CD4-positive, alpha-beta T cell treated with Interleukin-6 at 100 ng/mL for 8 hours (primary cell): Measurements from ENCODE around the gene CHID1.

Experiments used
- DNase-seq: peaks from one replicate; pipeline ENCODE4 v3.0.0-alpha.2; 2020; ENCODE audit warnings: mixed read lengths, low spot score

CHID1 gene

DNA sequence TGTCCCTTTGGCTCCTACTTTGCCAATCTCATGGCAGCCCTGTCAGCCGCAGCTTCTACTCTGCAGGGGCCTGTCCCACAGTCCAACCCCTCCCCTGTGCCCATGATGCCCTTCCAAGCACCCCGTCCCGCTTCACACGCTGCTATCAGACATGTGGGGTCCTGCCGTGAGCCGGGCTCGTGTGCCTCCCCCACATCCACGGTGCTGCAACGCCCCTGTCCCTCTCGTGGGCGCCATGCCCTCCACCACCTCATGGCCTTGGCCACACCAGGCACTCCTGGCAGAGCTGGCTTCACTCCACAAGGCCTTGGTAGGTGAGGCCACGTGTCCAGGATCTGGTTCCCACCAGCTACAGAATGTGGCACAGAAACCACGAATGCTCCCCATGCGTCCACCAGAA is 23.0 kb downstream of the CHID1 start:
- DNase-seq = no peak

DNA sequence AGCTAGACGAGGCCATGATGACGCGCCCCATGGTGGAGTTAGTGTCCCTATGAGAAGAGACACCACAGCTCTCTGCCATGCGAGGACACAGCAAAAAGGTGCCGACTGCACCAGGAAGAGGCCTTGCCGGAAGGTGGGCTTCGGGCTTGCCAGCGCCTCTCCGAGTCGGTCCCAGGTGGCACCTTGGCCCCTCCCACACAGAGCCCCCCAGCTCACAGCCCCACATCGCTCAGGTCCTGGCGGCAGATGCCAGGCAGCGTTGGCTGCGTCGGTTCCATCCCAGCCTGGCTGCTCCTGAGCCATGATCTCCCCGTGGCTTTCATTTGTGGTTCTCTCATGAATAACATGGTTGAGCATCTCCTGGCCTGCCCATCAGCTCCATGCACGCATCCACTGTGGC is 24.0 kb downstream of the CHID1 start:
- DNase-seq = no peak

DNA sequence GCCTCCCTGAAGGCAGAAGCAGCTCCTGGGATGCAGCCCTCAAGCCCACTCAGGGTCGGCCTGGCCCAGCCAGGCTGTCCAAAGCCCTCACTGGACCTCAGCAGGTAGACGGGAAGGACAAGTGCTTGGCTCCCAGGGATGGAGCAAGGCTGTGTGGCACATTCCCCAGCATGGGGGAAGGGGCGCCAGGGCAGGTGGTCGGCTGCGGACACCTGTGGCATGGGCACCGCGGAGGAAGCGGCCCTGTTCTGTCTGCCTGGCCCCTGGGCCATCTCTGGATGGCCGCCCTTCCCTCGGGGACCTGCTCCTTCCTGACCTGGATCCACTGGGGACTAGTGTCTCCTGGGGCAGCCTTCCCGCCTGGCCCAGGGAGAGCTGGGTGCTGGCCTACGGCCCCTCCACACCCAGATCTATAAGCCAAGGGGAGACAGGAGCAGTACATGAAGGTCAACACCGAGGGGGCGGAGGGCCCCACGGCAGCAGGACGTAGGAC is 26.0 kb downstream of the CHID1 start:
- DNase-seq = no peak

DNA sequence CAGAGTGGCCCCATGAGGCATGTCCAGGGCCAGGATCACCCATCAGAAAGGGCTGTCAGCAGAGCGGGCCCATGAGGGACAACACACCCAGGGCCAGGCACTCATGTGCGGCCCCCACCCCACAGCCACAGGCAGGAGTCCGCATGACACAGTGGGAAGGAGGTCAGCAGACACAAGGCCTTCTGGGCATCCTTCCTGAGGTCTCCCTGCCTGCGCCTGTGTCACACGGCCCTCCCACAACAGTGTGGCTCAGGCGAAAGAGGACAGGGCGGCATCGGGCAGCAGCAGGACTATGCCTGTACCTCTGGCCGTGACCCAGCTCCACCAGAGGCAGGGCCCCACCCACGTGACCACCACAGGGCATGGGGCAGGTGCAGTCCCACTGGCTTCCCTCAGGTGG is 27.1 kb downstream of the CHID1 start:
- DNase-seq = no peak

DNA sequence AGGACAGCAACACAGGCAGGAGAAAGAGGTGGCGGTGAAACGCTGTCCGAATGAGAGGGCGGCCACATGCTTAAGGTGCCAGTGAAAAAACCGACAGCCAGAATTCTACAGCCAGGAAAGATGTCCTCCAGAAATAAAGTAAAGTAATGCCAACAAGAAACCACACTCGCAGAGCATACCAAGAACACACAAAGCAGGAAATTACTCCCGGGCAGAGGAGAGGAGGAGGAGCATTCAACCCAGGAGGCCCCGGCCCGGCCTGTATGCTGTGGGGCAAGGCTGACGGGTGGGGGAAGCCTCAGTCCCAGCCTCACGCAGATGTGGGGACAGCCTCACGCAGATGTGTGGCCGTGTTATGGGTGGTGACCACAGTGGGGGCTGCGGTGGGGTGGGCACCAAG is 28.0 kb downstream of the CHID1 start:
- DNase-seq = no peak

DNA sequence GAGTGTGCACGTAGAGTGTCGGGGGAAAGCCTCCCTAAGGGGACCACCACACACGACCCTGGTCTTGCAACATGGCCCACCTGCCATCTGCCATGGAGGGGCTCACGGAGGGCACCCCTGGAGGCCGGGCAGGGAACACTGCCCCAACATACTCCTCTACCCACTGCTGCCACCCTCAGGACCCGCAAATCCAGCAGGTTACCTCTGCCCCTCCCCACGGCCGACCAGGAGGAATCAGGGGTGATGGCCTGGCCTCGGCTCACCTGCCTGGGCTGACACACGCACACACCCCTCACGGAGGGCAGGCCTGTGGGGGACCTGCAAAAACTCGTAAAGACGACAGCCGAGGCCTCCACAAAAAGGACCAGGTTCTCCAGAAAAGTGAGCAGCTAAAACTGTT is 30.2 kb downstream of the CHID1 start:
- no peak for DNase-seq

DNA sequence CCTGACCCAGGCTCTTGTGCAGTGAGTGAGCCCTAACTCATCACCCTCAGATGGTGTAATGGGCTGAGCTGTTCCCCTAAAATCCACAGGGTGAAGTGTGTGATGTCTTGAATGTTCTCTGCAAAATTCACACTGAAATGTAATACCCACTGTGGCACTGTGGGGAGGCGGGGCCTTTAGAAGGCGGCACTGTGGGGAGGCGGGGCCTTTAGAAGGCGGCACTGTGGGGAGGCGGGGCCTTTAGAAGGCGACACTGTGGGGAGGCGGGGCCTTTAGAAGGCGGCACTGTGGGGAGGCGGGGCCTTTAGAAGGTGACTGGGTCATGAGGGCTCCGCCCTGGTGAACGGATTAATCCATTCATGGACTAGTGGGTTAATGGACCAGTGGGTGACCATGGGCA is 33.0 kb downstream of the CHID1 start:
- DNase-seq = no peak

DNA sequence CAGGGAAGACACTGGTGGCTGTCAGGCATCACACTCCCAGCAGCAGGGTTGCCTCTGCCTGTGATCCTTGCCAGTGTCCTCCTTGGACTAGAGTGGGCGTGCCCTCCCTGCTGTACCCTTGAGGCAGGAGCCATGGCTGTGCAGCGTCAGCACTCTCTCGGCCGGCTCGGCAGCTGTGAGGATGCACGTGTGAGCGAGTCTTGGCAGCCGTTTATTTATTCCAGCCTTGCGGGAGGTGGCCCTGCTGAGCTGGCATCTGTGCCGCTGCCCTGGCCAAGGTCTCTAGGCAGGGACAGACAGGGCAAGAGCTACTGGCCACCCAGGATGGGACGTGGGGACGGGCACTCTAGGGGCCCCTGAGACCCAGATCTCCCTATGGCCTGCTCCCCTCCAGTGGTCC is 34.1 kb downstream of the CHID1 start:
- DNase-seq = no peak

DNA sequence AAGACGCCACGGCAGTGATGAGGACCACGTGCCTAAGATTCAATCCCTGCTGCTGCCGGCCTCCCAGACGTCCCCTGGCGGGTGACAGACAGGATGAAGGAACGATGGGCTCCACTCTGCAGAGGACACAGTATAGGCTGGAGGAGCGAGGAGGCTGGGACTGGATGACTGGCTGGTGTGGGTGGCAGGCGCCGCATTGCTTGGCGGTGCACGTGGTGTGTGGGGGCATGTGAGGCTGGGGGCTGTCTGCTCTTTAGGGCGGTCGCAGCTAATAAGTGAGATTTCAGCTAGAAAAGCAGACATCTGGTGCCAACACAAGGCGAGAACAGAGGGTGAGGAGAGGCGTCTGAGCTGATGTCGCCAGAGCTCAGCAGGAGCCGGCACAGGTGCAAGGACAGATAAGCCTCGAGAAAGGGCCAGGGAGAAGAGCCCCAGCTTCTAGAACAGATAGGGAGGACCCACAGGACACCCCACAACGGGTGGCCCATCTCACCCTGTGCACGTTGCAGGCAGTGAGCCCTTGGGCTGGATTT is 34.8 kb downstream of the CHID1 start:
- DNase-seq = no peak

DNA sequence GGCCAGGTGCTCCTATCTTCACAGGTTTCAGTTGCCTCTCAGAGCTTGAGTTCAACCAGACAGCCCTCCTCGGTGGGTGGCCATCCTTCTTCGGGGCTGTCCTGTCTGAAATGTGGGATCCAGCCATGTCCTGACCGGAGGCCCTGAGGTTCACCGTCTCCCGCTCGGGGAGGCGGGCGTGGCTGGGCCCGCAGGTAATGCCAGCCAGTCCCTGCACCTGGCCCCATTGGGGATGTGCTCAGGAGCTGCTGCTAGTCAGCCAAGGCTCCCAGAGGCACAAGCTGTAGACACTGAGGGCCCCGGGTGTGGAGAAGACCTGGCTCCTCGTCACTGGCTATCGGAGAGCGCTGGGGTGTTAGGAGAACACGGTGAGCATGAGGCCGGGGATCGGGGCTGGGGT is 35.4 kb downstream of the CHID1 start:
- DNase-seq = no peak

DNA sequence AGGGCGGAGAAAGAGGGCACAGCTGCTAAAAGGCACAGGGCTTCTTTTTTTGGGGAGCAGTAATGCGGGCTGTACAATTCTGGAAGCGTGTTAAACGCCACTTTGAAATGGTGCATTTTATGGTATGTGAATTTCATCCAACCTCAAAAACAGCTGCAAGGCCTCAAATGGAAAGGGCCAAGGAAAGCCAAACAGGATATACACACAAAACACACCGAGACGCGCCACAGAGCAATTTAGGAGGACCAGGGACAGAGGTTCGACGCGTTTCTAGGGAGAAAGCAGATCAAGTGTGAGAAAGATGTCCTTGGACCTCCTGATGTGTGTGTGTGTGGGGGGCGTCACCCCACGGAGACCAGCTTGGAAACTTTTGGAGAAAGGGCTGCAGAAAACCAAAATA is 36.9 kb downstream of the CHID1 start:
- no peak for DNase-seq

DNA sequence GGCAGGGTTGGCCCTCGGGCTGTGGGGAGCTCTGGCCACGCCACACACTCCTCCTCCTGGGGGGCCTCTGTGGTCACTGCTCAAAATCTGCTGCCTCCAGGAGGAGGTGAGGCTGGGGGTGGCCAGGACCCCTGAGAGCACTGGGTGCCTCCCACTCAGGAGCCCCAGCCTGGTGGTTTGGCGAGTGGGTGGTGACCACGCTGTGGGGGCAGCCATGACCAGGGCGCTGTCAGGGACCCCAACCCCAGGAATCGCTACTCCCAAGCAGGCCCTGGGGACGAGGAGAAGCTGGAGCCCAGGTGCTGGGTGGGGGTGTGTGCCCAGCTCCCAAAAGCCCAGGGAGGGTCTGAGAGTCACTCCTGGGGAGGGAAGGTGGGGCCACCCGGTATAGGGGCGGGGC is 37.8 kb downstream of the CHID1 start:
- no peak for DNase-seq

DNA sequence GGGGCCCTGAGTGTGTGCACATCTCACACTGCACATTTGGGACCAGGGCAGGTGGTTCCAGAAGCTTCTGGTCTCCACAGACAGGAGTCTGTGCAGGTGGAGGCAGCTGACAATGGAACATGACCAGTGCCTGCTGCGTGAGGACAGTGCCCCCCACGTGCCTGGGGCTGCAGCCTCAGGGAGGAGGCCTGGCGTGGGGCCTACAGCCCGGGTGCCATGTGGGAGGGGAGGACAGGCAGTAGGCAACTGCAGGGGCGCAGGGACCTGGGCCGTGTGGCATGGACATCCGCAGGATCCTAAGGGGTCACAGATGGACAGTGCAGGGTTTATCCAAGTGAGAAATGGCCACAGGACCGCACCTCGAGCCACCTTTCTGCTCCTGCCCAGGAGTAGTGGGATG is 39.1 kb downstream of the CHID1 start:
- DNase-seq = no peak

DNA sequence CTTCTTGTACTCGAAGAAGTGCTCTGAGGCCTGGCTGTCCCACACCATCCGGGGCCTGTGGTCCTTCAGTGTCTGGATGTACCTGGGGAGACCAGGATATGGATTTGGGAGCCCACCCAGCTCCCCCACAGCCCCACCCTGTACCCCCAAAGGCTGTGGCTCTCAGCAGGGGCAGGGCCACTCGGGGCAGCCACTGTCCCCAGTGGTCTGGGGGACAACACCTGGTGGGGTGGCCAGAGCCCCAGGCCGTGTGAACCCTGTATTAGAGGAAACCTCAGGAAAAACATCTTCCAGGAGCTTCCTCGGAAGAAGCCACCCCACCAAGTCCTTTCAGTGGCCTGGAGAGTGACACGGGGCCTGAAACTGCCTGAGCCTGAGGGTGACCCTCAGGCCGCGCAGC is 40.2 kb downstream of the CHID1 start:
- DNase-seq = no peak

DNA sequence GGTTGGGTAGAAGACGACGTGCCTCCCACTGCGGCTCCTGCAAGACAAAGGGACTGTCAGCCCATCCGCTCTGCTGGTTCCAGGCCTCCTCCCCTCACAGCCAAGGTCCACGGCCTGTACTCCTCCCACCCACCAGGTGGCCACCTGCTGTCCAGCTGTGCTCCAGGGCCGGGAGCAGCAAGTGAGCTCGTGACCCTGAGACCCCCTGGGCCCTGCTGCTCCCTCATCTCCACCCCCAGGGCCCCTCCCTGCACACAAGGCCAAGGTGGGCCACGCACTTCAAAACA is 40.5 kb downstream of the CHID1 start:
- DNase-seq = no peak

DNA sequence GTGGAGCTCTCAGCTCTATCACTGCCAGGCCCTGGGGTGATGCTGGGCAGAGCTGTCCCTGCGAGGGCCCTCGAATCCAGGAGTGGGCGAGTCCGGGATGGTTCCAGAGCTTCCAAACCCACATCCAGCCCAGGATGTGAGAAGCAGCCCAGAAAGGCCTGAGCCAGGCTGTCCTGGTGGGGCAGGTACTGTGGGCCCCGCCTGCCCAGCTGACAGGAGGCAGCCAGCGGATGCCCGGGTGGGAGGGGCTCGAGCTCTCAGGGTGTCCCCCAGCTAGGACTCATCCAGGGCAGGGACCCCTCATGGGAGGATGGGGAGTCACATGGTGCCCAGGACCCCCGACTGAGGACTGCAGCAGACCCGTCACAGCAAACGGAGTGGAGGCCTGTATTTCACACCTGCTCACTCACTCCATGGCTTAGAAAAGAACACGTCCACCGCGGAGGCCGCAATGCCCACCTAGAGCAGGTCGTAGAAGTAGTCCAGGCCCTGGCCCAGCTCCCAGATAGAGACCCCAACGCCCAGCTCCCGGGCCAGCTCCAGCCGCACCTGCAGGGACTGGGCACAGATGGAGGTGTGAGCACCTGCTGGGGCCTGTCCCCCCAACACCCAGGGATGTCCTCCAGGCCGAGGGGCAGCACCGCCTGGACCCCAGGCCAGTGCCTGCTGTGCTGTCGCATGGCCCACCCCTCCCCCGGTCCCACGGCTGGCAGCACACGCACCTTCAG is 41.0 kb downstream of the CHID1 start:
- DNase-seq = no peak

DNA sequence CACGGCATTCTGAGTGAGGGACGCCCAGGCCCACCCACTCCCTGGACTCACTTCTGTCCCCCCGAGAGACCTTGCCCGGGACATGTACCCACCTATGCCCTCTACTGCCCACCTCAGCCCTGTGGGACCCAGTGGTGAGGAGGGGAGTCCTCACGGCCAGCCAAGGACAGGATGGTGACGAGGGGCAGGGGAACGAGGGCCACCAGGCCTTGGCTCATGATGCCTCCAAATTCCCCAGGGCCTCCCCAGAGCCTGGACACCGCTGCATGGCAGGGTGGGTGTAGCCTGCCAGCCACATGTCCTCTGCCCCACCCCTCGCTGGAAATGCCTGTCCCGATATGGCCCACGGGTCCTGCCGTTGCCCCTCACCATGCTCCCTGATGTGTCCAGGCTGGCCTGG is 41.8 kb downstream of the CHID1 start:
- no peak for DNase-seq

DNA sequence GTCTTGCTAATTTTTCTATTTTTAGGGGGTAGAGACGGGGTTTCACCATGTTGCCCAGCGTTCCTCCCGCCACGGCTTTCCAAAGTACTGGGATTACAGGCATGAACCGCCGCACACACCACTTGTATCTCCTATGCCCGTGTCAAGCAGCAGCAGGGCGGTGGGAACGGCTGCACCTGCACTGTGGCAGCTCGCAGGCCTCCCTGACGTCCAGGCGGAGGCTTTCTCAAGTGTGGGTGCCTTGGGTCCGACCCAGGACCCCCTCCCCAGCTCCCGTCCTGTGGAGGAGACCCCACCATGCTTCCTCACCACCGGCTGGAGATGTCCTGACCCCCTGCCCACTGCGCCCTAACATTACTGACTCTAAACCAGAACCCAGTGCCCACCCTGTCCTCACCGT is 42.2 kb downstream of the CHID1 start:
- no peak for DNase-seq

DNA sequence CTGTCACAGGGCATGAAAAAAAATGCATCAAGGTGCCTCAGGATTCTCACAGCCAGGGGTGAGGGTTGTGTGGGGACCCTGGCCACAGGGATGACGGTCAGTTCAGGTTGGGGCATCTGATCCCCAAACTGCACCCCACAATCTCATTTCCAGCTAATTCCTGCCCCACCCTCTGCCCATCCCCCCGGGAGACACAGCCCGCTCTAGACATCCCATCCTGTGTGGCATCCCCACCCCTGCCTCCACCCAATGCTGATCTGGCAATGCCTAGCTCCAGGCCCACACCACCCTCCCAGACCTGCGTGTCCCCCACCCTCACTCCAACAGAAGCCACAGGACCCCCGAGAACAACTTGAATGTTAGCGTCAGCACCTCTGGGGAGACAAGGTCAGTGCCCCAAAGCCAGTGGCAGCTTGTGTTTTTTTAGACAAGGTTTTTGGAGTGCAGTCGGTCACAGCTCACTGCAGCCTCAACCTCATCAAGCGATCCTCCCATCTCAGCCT is 42.7 kb downstream of the CHID1 start:
- no peak for DNase-seq

DNA sequence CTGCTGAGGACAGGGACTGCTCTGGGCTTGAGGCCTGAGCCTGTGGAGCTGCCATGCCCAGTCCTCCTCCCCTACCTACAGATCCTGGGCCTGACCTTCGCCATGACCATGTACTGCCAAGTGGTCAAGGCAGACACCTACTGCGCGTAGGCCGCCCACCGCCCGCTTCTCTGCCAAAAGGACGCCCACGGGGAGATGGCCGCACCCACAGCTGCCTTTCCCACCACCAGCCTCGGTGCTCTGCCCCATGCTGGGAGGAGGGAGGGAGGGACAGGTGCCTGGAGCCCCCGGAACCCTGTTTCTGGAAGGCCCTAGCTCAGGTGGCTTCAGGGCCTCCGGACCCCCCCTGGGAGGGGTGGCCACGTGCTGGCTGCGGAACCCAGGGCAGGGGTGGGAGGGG is 44.1 kb downstream of the CHID1 start:
- DNase-seq = no peak

DNA sequence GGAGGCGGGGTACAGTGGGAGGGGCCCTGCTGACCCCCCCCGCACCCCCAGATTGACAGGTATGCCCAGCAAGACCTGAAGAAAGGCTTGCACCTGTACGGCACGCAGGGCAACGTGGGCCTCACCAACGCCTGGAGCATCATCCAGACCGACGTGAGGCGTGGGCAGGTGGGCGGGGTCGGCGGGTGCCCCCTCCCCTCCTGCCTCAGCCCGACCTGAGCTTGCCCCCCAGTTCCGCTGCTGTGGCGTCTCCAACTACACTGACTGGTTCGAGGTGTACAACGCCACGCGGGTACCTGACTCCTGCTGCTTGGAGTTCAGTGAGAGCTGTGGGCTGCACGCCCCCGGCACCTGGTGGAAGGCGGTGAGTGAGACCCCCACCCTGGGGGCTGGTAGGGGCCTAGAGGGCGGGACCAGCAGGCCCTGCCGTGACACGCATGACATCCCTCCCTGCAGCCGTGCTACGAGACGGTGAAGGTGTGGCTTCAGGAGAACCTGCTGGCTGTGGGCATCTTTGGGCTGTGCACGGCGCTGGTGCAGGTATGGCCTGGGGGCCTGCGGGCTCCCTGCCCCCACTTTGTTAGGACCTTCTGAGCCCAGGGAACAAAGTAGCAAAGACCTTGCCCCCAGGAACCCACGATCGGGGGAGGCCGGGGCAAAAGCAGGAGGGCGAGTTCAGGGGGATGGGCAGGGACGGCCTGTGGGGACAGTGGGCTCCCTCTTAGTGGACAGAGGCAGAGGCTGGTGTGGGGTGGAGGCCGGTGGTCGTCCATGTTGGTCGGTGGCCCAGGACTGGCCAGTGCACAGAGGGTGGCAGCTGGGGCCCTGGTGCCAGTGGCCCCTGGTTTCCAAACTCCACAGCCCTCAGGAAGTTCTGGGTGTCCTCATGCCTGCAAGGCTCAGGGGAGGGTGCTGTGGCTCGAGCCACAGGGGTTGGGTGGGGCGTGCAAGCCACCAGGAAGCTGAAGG is 44.9 kb downstream of the CHID1 start:
- no peak for DNase-seq

DNA sequence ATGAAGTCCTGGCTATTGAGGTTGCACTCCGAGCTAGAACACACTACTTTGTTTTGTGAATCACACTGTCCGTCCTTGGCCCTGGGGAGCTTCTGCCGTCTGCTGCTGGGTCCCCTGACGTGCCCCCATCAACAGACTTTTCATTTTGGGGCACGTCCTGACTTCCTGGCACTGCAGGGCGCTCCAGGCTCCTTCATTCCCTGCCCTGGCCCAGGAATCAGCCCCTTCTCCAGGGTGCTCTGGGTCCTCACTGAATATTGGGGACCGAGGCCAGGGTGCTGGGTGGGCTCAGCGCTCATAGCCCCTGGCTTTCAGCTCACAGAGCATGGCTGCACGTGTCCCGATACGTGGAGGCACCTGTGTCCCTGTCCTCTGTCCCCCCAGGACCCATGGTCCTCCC is 45.7 kb downstream of the CHID1 start:
- DNase-seq = no peak
